ENCODE data around the gene DEUP1. TPM values are rescaled to one million over a fixed set of nuclear protein-coding genes. Genes with fewer than 3 reads are reported as not detected.

Gene DEUP1
- total RNA-seq, 1 experiment from 2014 or later = not detected

DNA sequence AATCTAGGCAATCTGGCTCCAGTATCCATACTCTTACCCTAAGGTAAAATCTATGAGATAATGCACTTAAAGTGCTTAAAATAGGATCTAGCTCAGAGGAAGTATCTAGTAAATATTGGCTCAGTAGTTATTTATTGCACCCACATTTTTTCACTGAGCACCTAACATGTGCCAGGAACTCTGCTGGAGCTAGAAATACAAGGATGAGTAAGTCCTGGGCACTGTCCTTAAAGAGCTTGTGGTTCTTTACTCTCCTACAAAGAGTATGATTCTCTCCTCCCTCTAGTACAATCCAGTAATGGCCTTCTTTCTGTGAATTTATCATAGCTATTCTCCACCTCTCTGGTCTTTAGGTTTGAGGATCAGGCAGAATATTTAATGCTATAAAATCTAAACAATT is 59.2 kb downstream of the DEUP1 start:
- H3K79me2 ChIP-seq (ENCODE audit: insufficient read depth, low read length) = no peaks in the 10 kb centered on the region
- DNase-seq (ENCODE audit: low read depth, low spot score) (no peak), ATAC-seq (no peak)
- H2AFZ ChIP-seq (ENCODE audit: low read depth, low read length, poor library complexity, severe bottlenecking) = no peak overlapping the region
- ChIA-PET RAD21 (ENCODE audit: low non-redundant PET in 1 of 2, low total read pairs in 2 of 2, uncharacterized antibody in 2 of 2, unreplicated experiment in 2 of 2) (no interaction called here), POLR2A (no interaction called here), CTCF (no interaction called here)
- H3K9ac ChIP-seq (ENCODE audit: low read length) = no peak overlapping the region
- H3K4me3 ChIP-seq (replicated peaks in 1 of 2; ENCODE audit: low read depth in 1 of 2, low read length in 2 of 2) = no peak overlapping the region
- H3K27me3 ChIP-seq (ENCODE audit: insufficient read depth, low read length) = no peaks in the 10 kb centered on the region
- H3K36me3 ChIP-seq (ENCODE audit: control insufficient read depth in 1 of 2, insufficient read depth in 2 of 2, low read length in 2 of 2) = no peaks in the 10 kb centered on the region
- H3K9me3 ChIP-seq (ENCODE audit: control insufficient read depth in 1 of 2, insufficient read depth in 1 of 2, low read depth in 1 of 2, low read length in 2 of 2) = no peaks in the 10 kb centered on the region
- H3K4me2 ChIP-seq (ENCODE audit: low read length) = no peak overlapping the region
- no peak overlapping the region for H3K27ac ChIP-seq (ENCODE audit: low read depth, low read length)
- TF ChIP-seq RAD21 (IDR thresholded peaks at IDR 0.05; ENCODE audit: low read depth) = no peak
- no peaks in the 10 kb centered on the region for H4K20me1 ChIP-seq (ENCODE audit: insufficient read depth)
- intact Hi-C loops (cut with micrococcal nuclease) = no loop called here
- H3K9me2 ChIP-seq (ENCODE audit: insufficient read depth) = no peaks in the 10 kb centered on the region
- no peaks in the 10 kb centered on the region; a peak in 1 of 4 replicates for H3K4me1 ChIP-seq (ENCODE audit: control insufficient read depth in 1 of 2, insufficient read depth in 2 of 2, low read length in 2 of 2)
- no TSS peak for BruUV-seq (replicated peaks)

DNA sequence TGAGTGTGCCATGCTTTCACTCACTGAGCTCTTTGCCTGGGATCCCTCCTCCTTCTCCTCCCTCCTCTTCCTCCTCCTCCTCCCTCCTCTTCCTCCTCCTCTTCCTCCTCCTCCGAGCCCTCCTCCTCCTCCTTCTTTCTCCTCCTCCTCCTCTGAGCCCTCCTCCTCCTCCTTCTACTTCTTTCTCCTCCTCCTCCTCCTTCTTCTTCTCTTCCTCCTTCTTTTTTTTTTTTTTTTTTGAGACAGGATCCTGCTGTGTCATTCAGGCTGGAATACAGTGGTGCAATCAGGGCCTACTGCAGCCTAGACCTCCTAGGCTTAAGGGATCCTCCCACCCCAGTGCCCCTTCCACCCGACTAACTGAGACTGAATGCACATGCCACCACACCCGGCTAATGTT is 62.3 kb downstream of the DEUP1 start:
- no peaks in the 10 kb centered on the region; a peak in 1 of 4 replicates for H3K4me1 ChIP-seq (ENCODE audit: control insufficient read depth in 1 of 2, insufficient read depth in 2 of 2, low read length in 2 of 2)
- CTCF ChIA-PET = no interaction called here
- no peaks in the 10 kb centered on the region for H4K20me1 ChIP-seq (ENCODE audit: insufficient read depth)
- no peak overlapping the region for H3K4me2 ChIP-seq (ENCODE audit: low read length)
- TF ChIP-seq POLR2A (IDR thresholded peaks at IDR 0.05; ENCODE audit: borderline replicate concordance, extremely low read depth, insufficient read depth, insufficient read length) = no peak
- no peak overlapping the region for H3K4me3 ChIP-seq (replicated peaks in 1 of 2; ENCODE audit: low read depth in 1 of 2, low read length in 2 of 2)
- H2AFZ ChIP-seq (ENCODE audit: low read depth, low read length, poor library complexity, severe bottlenecking) = no peak overlapping the region
- no peaks in the 10 kb centered on the region for H3K9me3 ChIP-seq (ENCODE audit: control insufficient read depth in 1 of 2, insufficient read depth in 1 of 2, low read depth in 1 of 2, low read length in 2 of 2)
- POLR2A ChIA-PET = no interaction called here
- no peak overlapping the region for H3K9ac ChIP-seq (ENCODE audit: low read length)
- no peak overlapping the region for H3K27ac ChIP-seq (ENCODE audit: low read depth, low read length)
- intact Hi-C loops (cut with micrococcal nuclease) = no loop called here
- RAD21 ChIA-PET (ENCODE audit: low non-redundant PET in 1 of 2, low total read pairs in 2 of 2, uncharacterized antibody in 2 of 2, unreplicated experiment in 2 of 2) = no interaction called here
- BruUV-seq (replicated peaks) = no TSS peak
- H3K79me2 ChIP-seq (ENCODE audit: insufficient read depth, low read length) = no peaks in the 10 kb centered on the region
- peak; percentile 47 for ATAC-seq
- H3K9me2 ChIP-seq (ENCODE audit: insufficient read depth) = no peaks in the 10 kb centered on the region
- DNase-seq (ENCODE audit: low read depth, low spot score) = no peak
- no peaks in the 10 kb centered on the region for H3K27me3 ChIP-seq (ENCODE audit: insufficient read depth, low read length)
- H3K36me3 ChIP-seq (ENCODE audit: control insufficient read depth in 1 of 2, insufficient read depth in 2 of 2, low read length in 2 of 2) = no peaks in the 10 kb centered on the region

DNA sequence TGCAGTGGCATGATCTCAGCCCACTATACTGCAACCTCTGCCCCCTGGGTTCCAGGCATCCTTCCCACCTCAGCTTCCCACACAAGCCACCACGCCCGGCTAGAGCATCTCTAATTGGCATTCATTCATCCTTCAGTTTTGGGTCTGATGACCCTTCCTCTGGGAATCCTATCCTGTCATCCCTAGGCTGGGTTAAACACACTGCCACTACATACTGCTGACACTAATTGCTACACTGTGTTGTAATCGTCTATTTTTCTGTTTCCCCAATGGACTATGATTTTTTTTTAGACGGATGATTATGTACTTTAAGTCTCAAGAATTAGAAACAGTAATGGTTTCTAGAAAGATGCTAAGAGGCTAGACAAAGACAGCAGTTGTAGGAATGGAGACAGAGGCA is 62.8 kb downstream of the DEUP1 start:
- H3K4me1 ChIP-seq (ENCODE audit: control insufficient read depth in 1 of 2, insufficient read depth in 2 of 2, low read length in 2 of 2) = no peaks in the 10 kb centered on the region; a peak in 1 of 4 replicates
- POLR2A ChIA-PET = no interaction called here
- intact Hi-C loops (cut with micrococcal nuclease) = no loop called here
- H4K20me1 ChIP-seq (ENCODE audit: insufficient read depth) = no peaks in the 10 kb centered on the region
- BruUV-seq (replicated peaks) = no TSS peak
- no peaks in the 10 kb centered on the region for H3K9me2 ChIP-seq (ENCODE audit: insufficient read depth)
- no peak overlapping the region for H3K4me2 ChIP-seq (ENCODE audit: low read length)
- RAD21 ChIA-PET (ENCODE audit: low non-redundant PET in 1 of 2, low total read pairs in 2 of 2, uncharacterized antibody in 2 of 2, unreplicated experiment in 2 of 2) = no interaction called here
- no peak overlapping the region for H3K9ac ChIP-seq (ENCODE audit: low read length)
- no peak overlapping the region for H3K27ac ChIP-seq (ENCODE audit: low read depth, low read length)
- TF ChIP-seq, protein P1, sequence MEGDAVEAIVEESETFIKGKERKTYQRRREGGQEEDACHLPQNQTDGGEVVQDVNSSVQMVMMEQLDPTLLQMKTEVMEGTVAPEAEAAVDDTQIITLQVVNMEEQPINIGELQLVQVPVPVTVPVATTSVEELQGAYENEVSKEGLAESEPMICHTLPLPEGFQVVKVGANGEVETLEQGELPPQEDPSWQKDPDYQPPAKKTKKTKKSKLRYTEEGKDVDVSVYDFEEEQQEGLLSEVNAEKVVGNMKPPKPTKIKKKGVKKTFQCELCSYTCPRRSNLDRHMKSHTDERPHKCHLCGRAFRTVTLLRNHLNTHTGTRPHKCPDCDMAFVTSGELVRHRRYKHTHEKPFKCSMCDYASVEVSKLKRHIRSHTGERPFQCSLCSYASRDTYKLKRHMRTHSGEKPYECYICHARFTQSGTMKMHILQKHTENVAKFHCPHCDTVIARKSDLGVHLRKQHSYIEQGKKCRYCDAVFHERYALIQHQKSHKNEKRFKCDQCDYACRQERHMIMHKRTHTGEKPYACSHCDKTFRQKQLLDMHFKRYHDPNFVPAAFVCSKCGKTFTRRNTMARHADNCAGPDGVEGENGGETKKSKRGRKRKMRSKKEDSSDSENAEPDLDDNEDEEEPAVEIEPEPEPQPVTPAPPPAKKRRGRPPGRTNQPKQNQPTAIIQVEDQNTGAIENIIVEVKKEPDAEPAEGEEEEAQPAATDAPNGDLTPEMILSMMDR (IDR thresholded peaks at IDR 0.05 in 2 of 3, conservative IDR thresholded peaks at IDR 0.05 in 1 of 3; ENCODE audit: borderline replicate concordance in 1 of 3, insufficient read depth in 1 of 3, low read depth in 2 of 3, low read length in 2 of 3) = no peak
- TF ChIP-seq ELF1 (IDR thresholded peaks at IDR 0.05; ENCODE audit: borderline replicate concordance, low read depth) = no peak
- TF ChIP-seq TCF7L2 (IDR thresholded peaks at IDR 0.05; ENCODE audit: borderline replicate concordance, extremely low read depth, insufficient read depth, insufficient read length) = no peak
- no peak for TF ChIP-seq SRF (IDR thresholded peaks at IDR 0.05; ENCODE audit: low read depth)
- TF ChIP-seq EZH2 (IDR thresholded peaks at IDR 0.05) = no peak
- TF ChIP-seq EGR1 (IDR thresholded peaks at IDR 0.05; ENCODE audit: low read depth) = no peak
- no peak for TF ChIP-seq JUND (IDR thresholded peaks at IDR 0.05)
- TF ChIP-seq SIN3A (IDR thresholded peaks at IDR 0.05; ENCODE audit: low read depth) = no peak
- no peak for TF ChIP-seq POLR2AphosphoS5 (IDR thresholded peaks at IDR 0.05; ENCODE audit: low read depth, low read length)
- TF ChIP-seq YY1 (IDR thresholded peaks at IDR 0.05; ENCODE audit: extremely low read depth, insufficient replicate concordance, low read depth, low read length) = no peak
- no peak for TF ChIP-seq FOSL1 (IDR thresholded peaks at IDR 0.05; ENCODE audit: low read depth)
- no peak for TF ChIP-seq CBX3 (IDR thresholded peaks at IDR 0.05; ENCODE audit: low read depth)
- no peaks in the 10 kb centered on the region for H3K36me3 ChIP-seq (ENCODE audit: control insufficient read depth in 1 of 2, insufficient read depth in 2 of 2, low read length in 2 of 2)
- H3K27me3 ChIP-seq (ENCODE audit: insufficient read depth, low read length) = no peaks in the 10 kb centered on the region
- DNase-seq (ENCODE audit: low read depth, low spot score) (no peak), ATAC-seq (no peak)
- no peaks in the 10 kb centered on the region for H3K9me3 ChIP-seq (ENCODE audit: control insufficient read depth in 1 of 2, insufficient read depth in 1 of 2, low read depth in 1 of 2, low read length in 2 of 2)
- no peak overlapping the region for H2AFZ ChIP-seq (ENCODE audit: low read depth, low read length, poor library complexity, severe bottlenecking)
- CTCF ChIA-PET = no interaction called here
- no peak overlapping the region for H3K4me3 ChIP-seq (replicated peaks in 1 of 2; ENCODE audit: low read depth in 1 of 2, low read length in 2 of 2)
- H3K79me2 ChIP-seq (ENCODE audit: insufficient read depth, low read length) = no peaks in the 10 kb centered on the region
